RWPE1 (cell line): ENCODE measurements around the gene ANO4.

Experiments
- CTCF ChIA-PET: fragments of 350-600 bp; sonication (Branson Sonifier 250); formaldehyde crosslinking; extraction: SDS; loops from one replicate; lab custom pipeline; 2021; lab: Yijun Ruan, JAX
- POLR2A ChIA-PET: fragments of 400-600 bp; formaldehyde crosslinking; extraction: SDS; loops from one replicate; lab custom pipeline; 2020; ENCODE audit warnings: antibody characterized with exemption; ENCODE audit not compliant: low non-redundant PET; lab: Yijun Ruan, JAX
- DNase-seq: peaks from one replicate; pipeline ENCODE4 v3.0.0; 2012; ENCODE audit warnings: low spot score
- H3K27ac ChIP-seq: fragments of 450-650 bp; 2 replicates; pipeline ENCODE4 v1.5.1; 2017
- TF ChIP-seq, protein P1 (sequence below): fragments of 450-650 bp; conservative IDR thresholded peaks from 2 replicates; pipeline ENCODE4 v1.5.1; 2017; ENCODE audit warnings: low read depth, mild to moderate bottlenecking

ANO4 gene

DNA sequence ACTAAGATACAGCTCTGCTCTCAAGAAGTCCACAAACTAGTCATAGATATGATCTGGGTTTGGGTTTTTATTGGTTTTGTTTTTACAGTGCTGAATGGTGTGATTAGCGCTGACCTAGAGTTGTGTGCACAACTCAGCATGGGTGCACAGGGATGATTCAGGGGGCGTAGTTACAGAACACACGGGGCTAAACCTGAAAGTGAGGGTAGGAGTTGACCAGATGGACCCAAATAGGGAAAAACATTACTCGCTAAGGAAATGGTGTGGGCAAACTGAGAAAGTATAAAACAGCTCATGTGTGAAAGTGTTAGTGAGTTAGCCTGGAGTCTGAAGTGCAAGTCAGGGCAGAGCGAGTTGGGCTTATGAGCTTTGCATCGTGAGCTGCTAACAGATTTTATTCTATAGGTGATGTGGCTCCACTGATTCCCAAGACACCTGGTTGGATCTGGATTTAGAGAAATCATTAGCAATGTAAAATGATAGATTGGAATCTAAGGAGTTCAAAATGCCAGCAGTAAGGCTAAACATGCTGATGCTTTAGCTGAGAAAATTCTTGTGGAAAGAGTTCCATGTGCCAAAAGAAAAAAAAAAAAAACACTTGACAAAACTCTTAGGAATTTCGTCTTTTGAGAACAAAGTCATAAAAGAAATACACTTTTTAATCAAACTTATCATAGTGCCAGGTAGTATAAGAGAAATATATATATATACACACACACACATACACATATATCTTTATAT, 280.5 kb downstream of the ANO4 start:
- no peak overlapping the region for H3K27ac ChIP-seq
- ChIA-PET CTCF (no interaction called here), POLR2A (no interaction called here)
- DNase-seq, result no peak
- TF ChIP-seq, protein P1, sequence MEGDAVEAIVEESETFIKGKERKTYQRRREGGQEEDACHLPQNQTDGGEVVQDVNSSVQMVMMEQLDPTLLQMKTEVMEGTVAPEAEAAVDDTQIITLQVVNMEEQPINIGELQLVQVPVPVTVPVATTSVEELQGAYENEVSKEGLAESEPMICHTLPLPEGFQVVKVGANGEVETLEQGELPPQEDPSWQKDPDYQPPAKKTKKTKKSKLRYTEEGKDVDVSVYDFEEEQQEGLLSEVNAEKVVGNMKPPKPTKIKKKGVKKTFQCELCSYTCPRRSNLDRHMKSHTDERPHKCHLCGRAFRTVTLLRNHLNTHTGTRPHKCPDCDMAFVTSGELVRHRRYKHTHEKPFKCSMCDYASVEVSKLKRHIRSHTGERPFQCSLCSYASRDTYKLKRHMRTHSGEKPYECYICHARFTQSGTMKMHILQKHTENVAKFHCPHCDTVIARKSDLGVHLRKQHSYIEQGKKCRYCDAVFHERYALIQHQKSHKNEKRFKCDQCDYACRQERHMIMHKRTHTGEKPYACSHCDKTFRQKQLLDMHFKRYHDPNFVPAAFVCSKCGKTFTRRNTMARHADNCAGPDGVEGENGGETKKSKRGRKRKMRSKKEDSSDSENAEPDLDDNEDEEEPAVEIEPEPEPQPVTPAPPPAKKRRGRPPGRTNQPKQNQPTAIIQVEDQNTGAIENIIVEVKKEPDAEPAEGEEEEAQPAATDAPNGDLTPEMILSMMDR, result no peak

GRCh38 chr12:101076921-101077320, 282.3 kb downstream of the ANO4 start:
- TF ChIP-seq, protein P1, result no peak
- no peak overlapping the region for H3K27ac ChIP-seq
- CTCF ChIA-PET, result no interaction called here
- POLR2A ChIA-PET, result no interaction called here
- no peak for DNase-seq

GRCh38 chr12:101077791-101078528, 283.4 kb downstream of the ANO4 start:
- ChIA-PET CTCF (no interaction called here), POLR2A (no interaction called here)
- H3K27ac ChIP-seq, result no peak overlapping the region
- no peak for DNase-seq
- TF ChIP-seq, protein P1, result no peak

DNA sequence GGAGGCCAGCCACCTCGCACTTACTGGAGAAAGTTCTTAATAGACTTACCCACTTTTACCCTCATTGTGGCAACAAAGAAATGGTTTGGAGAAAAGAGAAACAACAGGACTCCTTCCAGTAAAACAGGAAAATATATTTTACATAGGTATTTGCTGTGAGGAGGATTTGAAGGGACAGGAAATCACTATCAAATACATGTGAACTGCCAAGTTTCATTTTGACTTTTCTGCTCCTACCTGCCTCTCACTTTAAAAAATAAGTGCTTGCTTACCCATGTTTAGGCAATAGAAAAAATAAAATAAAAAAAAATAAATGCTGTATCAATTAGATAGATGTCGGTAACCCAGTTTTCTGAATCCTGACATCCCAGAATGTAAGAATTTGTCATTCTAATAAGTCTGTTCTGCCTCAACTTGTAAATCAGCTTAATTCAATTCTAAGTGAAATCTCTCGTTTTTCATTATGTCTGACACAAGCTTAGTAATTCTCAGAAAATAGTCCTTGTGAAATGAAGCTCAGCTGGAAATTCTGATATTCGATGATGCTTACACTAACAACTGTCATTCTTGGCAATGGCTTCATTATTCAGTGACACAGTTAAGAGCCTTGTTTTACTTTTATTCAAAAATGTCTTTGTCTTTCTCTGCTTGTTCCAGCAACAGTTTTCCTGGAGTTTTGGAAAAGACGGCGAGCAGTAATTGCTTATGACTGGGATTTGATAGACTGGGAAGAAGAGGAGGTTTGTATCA, 284.1 kb downstream of the ANO4 start:
- CTCF ChIA-PET, result no interaction called here
- DNase-seq, result no peak
- POLR2A ChIA-PET, result no interaction called here
- TF ChIP-seq, protein P1, result no peak
- no peak overlapping the region for H3K27ac ChIP-seq

DNA sequence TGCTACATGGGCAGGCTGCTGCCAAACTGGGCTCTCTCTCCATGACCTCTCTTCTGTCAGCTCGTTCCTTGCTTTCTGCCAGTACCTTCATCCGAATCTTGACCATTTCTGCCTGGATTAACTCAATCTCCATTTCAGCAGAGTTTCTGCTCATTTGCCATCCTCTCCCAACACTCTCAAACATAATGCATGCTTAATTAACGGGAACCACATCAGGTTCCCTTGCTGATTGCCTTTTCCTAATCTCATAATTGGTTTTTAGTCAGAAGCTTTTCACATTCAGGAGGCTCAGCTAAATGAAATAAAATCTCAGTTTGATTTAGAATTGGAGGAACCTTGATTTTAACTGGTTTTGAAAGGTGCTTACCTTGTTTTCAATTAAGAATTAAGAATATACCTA, 288.1 kb downstream of the ANO4 start:
- TF ChIP-seq, protein P1, result no peak
- no peak for DNase-seq
- no peak overlapping the region for H3K27ac ChIP-seq
- ChIA-PET CTCF (interaction anchor here (0.6 to 0.7 kb wide), 2 partner anchors 194 to 213 kb away, joined by 4 read pairs; no protein-coding TSS in a partner anchor), POLR2A (no interaction called here)

GRCh38 chr12:101086490-101087135, 292.0 kb downstream of the ANO4 start:
- ChIA-PET POLR2A (no interaction called here), CTCF (no interaction called here)
- TF ChIP-seq, protein P1, result no peak
- H3K27ac ChIP-seq, result no peak overlapping the region
- DNase-seq, result no peak
